Fibroblast of skin of right quadriceps (primary cell): ENCODE data around the gene SPATA9.
"Not testable (repeated sequence)": the region's sequence is repeated elsewhere in the genome, so short reads cannot be mapped to it uniquely, and the experiment has no call there.

ENCODE experiments used
- DNase-seq: peaks from one replicate; pipeline ENCODE4 v3.0.0-alpha.2; 2013

The SPATA9 gene

DNA sequence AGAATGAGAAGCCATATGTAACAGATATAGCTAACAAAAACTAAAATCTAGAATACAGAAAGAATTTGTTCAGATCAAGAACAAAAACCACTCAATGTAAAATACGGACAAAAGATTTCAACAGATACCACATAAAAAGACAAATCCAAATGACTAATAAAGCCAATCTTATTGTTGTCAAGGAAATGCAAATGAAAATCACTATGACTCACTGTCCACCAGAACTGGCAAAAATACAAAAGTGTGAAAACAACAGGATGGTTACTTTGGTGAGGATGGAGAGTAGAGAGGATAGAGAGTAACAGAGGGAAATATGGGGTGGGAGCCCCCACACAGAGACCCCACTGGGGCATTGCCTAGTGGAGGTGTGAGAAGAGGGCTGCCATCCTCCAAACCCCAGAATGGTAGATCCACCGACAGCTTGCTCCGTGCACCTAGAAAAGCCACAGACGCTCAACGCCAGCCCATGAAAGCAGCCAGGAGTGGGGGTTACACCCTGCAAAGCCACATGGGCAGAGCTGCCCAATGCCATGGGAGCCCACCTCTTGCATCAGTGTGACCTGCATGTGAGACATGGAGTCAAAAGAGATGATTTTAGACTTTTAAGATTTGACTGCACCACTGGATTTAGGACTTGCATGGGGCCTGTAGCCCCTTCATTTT lies 33.1 kb upstream of the SPATA9 start:
- peak; percentile 88 for DNase-seq

DNA sequence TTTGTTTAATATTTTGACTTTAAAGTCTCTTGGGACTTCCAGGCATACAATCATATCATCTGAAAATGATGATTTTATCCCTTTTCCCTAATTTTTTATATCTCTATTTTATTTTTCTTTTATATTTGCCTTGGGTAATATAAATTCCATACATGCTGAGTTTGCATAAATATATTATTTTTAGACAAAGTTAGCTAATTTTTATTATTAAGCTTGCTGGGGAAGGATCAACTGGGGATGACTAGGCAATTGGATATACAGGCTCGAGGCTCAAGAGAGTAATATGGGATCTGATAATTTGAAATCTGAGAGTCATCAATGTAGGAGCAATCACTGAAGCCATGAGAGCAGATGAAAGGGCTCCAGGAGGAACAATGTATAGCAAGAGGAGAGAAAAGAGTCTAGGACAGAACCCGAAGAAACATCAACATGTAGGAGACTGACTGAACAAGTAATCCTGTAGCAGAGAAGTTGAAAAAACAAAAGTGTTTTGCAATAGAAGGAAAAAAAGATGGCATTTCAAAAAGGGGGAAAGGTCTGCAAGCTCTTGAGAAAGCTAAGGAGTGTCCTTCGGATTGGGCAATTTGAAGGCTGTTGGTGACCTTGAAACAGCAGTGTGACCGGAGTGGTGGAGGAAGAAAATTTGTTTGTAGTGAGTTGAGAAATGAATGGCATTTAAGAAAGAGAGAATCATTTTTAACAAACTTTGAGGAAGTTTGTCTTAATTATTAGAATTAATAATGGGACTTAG lies 31.3 kb upstream of the SPATA9 start:
- no peak for DNase-seq

GRCh38 chr5:95713246-95713645 lies 30.5 kb upstream of the SPATA9 start:
- not testable (repeated sequence) for DNase-seq

GRCh38 chr5:95712347-95712958 lies 29.7 kb upstream of the SPATA9 start:
- peak; percentile 77 for DNase-seq

DNA sequence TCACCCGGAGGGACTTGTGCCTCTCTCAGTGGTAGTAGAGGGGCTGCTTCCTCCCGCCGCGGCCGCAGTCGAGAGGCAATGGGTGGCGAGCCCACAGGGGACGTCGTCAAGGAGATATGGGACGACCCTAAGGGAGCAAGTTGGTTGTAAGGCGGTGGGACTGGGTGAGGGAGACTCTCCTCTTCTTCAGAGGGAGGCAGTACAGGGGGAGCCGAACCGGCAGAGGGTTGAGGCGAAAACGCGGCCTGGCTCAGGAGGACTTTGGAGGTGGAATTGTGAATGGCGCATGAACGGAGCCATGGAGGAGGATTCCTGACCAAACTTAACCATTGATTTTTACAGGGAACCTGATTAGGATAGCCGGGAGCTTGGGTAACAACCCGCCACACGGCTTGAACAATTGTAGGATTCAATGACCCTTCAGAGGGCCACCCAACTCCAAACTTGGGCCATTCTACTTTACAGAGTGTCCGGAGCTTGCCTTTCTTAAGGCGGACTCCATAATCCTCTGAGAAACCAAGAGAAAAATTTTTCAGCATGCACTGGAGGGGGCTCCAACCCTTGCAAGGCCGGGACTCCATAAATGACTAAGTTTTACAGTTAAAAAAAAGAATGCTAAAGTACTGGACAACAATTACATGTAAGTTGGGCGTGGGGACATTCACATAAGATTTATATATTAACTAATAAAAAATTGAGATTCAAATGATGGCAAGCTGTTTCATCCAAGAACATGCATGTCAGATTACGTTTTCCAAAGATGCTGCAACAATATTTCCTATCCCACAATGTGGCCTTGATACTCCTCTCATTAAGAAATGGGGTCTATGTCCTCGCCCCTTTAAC lies 28.9 kb upstream of the SPATA9 start:
- no peak for DNase-seq

GRCh38 chr5:95710651-95711500 lies 28.1 kb upstream of the SPATA9 start:
- DNase-seq: not testable (repeated sequence)

GRCh38 chr5:95709967-95710650 lies 27.3 kb upstream of the SPATA9 start:
- DNase-seq: no peak

GRCh38 chr5:95708876-95709275 lies 26.1 kb upstream of the SPATA9 start:
- DNase-seq: no peak

GRCh38 chr5:95707534-95708188 lies 24.9 kb upstream of the SPATA9 start:
- not testable (repeated sequence) for DNase-seq

GRCh38 chr5:95707055-95707454 lies 24.3 kb upstream of the SPATA9 start:
- no peak for DNase-seq

- DNase-seq: not testable (repeated sequence)
Measured at GRCh38 chr5:95706196-95706595, 23.4 kb upstream of the SPATA9 start.

- DNase-seq: no peak
Measured at GRCh38 chr5:95704150-95704549, 21.4 kb upstream of the SPATA9 start.

DNA sequence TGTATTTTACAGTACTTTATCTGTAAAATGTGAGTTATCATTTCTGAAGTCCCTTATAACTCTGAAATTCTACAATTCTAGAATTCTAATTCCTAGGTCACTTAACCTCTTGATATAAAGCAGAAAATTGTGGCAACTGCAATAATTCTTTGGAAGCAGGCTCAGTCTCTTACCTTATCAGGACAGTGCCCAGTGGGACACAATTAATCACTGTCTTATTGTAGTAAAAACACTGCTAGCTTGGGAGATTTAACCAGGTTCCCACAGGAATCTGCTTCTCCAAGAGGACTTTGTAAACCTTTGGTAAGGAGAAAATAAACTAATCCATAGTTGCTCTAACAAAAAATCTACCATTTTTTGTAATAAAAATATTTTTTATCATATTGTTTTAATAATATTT lies 18.3 kb upstream of the SPATA9 start:
- no peak for DNase-seq

DNA sequence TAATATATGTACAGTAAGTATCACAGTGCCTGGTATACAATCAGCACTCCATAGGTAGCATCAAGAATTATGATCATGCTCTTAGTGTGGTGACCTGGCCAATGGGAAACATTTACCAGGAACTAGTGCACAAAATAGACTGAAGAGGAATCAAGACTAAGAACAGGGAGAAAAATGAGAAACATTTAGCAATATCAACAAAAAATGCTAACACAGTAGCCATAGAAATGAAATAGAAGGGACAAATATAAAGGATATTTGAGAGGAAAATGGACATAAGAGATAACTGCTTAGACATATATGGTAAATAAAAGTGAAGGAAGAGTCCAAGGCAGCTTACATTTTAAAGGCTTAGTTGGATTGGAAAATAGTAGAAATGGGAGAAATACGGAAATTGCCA lies 16.5 kb upstream of the SPATA9 start:
- DNase-seq: no peak

DNA sequence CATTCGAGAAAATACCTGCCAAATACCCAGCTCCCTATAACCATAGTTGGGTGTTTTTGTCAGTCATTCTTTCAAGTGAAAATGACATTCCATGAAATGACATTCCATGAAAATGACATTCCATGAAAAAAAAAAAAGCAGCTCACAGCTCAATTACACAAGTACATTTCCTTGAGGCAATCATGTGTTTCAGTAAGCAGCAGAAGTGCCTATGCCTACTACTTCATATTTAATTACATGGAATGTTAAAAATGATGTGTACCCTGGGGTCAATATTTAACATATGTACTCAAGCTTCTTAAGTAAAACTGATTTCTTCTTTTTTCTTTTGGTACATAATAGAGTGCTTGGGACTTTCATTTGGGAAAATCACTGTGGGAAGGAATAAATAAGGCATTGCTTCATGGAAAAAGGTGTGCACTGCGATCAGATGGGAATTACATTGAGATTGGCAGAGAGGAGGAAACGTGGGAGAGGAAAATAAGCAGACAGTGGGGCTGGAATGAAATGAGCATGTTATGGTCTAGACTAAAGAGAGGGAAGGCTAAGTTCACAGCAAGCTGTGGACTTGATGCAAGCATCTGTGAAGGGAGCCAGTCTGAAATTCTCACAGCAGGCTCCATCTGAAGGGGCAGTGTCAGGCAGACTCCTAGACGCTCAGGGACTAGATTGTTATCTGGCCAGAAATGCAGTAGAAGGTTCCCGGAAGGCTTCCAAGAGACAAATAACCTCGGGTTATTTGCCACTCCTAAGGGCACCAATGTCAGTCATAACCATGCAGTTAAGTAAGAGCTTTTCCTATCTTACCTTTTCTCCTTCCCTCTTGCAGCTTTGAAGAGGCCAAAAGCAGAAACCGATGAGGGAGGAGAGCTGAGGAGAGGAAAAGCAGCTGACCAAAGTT lies 15.2 kb upstream of the SPATA9 start:
- peak; percentile 23 for DNase-seq

- DNase-seq: no peak
Measured at GRCh38 chr5:95690333-95690732, 7.5 kb upstream of the SPATA9 start.

DNA sequence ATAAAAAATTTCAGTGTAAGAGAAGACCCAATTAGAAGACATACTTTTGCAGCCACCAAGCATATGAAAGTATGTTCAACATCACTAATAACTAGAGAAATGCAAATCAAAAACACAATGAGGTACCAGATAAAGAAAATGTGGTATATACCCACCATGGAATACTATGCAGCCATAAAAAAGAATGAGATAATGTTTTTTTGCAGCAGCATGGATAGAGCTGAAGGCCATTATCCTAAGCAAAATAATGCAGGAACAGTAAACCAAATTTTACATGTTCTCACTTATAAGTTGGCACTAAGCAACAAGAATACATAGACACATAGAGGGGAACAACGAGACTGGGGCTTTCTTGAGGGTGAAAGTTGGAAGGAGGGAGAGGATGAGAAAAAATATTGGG lies 6.9 kb upstream of the SPATA9 start:
- DNase-seq: no peak

DNA sequence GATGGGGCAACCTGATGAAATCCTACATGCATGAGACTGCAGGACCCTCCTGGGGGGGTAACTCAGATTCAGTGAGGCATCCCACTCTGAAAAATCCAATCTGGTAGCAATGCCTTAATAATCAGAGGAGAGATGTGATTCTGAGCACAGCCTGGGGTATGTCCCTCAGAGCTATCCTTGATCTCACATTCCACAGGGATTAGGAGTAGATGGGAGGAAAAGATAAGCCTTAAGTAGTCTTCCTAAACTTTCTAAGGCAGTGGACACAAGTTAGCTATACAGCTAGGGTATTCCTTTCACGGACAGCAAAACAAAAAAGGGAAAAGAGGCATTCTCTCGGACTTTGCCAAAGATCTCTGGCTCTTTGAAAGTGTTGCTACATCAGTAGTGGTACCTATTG lies 3.9 kb upstream of the SPATA9 start:
- peak; percentile 58 for DNase-seq

DNA sequence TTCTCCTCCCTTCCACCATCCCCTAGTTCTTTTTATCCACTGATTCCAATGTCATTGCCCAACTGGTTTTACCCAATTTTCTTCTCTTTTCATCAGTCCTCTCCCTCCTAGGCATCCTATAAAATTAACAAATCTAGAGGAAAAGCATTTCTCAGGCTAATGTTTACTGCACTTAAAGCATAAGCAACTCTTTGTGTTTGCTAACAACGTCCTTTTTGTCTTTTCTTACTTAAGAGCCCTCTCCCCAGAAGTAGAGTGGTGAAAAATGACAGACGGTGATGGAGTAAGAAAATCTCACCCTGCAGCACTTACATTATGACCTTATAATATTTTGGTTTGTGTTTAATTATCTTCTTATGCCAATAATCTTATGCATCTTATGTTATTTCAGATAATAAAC lies 1.6 kb upstream of the SPATA9 start:
- DNase-seq: no peak

DNA sequence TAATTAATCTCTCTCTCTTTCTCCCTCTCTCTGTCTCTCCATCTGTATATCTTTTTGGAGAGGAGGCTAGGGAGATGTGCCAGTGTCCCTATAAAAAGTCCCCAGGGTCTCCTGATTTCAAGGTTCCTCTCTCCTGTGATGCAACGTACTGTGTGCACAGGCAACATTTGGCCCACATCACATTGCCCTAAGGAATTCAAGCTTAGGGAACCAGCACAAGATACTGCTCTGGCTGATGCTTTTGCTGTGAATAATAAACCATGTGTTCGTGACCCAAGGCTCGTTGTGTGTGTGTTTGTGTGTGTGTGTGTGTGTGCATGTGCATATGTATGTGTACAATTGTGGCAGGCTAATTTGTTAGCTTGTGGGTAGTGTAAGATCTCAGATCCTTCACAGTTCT lies 9.7 kb downstream of the SPATA9 start:
- peak; percentile 55 for DNase-seq
